Parathyroid adenoma (tissue), 2 donors: ENCODE data around the gene RFLNA.

Source experiments
- H2AFZ ChIP-seq: fragments of 300-600 bp; sonication (generic); one replicate; pipeline ENCODE4 v1.7.0; 2017; ENCODE audit warnings: antibody characterized with exemption, mild to moderate bottlenecking
- H3K27ac ChIP-seq: fragments of 300-600 bp; sonication (generic); one replicate; pipeline ENCODE4 v1.7.0; 2017
- H3K27me3 ChIP-seq: fragments of 300-600 bp; sonication (generic); one replicate; pipeline ENCODE4 v1.7.0; 2017; ENCODE audit warnings: low read length; ENCODE audit not compliant: control insufficient read depth, insufficient read depth
- H3K36me3 ChIP-seq: fragments of 300-600 bp; sonication (generic); one replicate; pipeline ENCODE4 v1.7.0; 2017; ENCODE audit warnings: low read length; ENCODE audit not compliant: control insufficient read depth, insufficient read depth
- H3K4me1 ChIP-seq: fragments of 300-600 bp; sonication (generic); one replicate; pipeline ENCODE4 v1.7.0; 2017; ENCODE audit warnings: control low read depth
- H3K4me2 ChIP-seq: fragments of 300-600 bp; sonication (generic); one replicate; pipeline ENCODE4 v1.7.0; 2017; ENCODE audit warnings: low read length
- H3K4me3 ChIP-seq: fragments of 300-600 bp; sonication (generic); one replicate; pipeline ENCODE4 v1.7.0; 2017; ENCODE audit warnings: low read depth, low read length
- H3K79me2 ChIP-seq: fragments of 300-600 bp; sonication (generic); one replicate; pipeline ENCODE4 v1.7.0; 2017; ENCODE audit warnings: control low read depth
- H3K9ac ChIP-seq: fragments of 300-600 bp; sonication (generic); one replicate; pipeline ENCODE4 v1.7.0; 2017; ENCODE audit warnings: mild to moderate bottlenecking
- H3K9me3 ChIP-seq: fragments of 300-600 bp; sonication (generic); one replicate; pipeline ENCODE4 v1.7.0; 2017; ENCODE audit warnings: low read length; ENCODE audit not compliant: control insufficient read depth
- CTCF ChIP-seq: fragments of 300-600 bp; sonication (generic); IDR thresholded peaks from one replicate; pipeline ENCODE4 v1.7.0; 2017; ENCODE audit warnings: antibody characterized with exemption, mild to moderate bottlenecking
- donor health status: primary hyperparathyroidism.

RFLNA gene

DNA sequence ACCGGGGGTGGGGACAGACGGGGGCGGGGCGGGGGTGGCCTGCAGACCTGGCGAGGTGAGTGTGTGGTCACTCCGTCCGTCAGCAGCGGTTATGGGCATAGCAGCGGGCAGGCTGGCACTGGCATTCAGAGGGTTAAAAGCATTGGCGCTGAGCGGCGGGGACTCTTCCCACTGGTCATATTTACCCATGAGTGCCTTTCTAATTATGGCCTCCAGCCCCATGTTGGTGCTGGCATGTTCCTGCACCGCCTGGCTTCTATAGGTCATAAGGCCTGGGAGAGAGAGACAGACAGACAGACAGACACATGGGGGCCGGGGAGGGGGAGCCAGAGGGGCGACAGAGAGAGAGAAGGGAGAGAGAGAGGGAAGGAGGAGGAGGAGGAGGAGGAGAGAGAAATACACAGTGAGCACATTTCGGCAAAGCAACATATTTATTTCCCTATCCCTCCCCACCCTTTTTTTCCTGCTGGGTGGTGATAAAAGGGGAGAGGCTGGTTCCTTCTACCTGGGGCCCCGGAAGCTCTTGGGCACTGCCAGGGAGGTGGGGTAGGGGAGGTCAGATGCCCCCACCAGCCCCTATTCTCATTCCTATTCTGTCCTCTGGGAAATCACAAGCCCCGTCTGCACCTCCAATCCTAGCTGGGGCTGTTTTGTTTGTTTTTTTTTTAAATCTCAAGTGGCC, 32.6 kb downstream of the RFLNA start:
- Histone ChIP-seq H3K4me2 (no peak overlapping the region), H3K27me3 (no peaks in the 10 kb centered on the region), H3K36me3 (no peaks in the 10 kb centered on the region), H3K4me3 (no peak overlapping the region), H3K27ac (no peak overlapping the region), H3K4me1 (no peaks in the 10 kb centered on the region), H2AFZ (no peak overlapping the region), H3K79me2 (no peaks in the 10 kb centered on the region), H3K9me3 (no peaks in the 10 kb centered on the region), H3K9ac (no peak overlapping the region)
- no peak for TF ChIP-seq CTCF

- H3K9ac ChIP-seq, result no peak overlapping the region
These were observed 33.2 kb downstream of the RFLNA start for GRCh38 chr12:124328116-124328515.

GRCh38 chr12:124328636-124329035, 33.7 kb downstream of the RFLNA start:
- H3K4me1 ChIP-seq, result no peaks in the 10 kb centered on the region
- no peaks in the 10 kb centered on the region for H3K36me3 ChIP-seq
- H3K9me3 ChIP-seq, result no peaks in the 10 kb centered on the region
- H3K4me2 ChIP-seq, result no peak overlapping the region
- TF ChIP-seq CTCF, result no peak
- no peak overlapping the region for H3K9ac ChIP-seq
- no peak overlapping the region for H3K27ac ChIP-seq
- no peaks in the 10 kb centered on the region for H3K27me3 ChIP-seq
- H3K79me2 ChIP-seq, result no peaks in the 10 kb centered on the region
- no peak overlapping the region for H3K4me3 ChIP-seq
- no peak overlapping the region for H2AFZ ChIP-seq

More at GRCh38 chr12:124328116-124328515, 33.2 kb downstream of the RFLNA start:
- Histone ChIP-seq H3K4me1 (no peaks in the 10 kb centered on the region), H3K27me3 (no peaks in the 10 kb centered on the region), H3K27ac (no peak overlapping the region), H3K4me3 (no peak overlapping the region), H3K36me3 (no peaks in the 10 kb centered on the region), H3K9me3 (no peaks in the 10 kb centered on the region), H2AFZ (no peak overlapping the region), H3K79me2 (no peaks in the 10 kb centered on the region), H3K4me2 (no peak overlapping the region)
- no peak for TF ChIP-seq CTCF

DNA sequence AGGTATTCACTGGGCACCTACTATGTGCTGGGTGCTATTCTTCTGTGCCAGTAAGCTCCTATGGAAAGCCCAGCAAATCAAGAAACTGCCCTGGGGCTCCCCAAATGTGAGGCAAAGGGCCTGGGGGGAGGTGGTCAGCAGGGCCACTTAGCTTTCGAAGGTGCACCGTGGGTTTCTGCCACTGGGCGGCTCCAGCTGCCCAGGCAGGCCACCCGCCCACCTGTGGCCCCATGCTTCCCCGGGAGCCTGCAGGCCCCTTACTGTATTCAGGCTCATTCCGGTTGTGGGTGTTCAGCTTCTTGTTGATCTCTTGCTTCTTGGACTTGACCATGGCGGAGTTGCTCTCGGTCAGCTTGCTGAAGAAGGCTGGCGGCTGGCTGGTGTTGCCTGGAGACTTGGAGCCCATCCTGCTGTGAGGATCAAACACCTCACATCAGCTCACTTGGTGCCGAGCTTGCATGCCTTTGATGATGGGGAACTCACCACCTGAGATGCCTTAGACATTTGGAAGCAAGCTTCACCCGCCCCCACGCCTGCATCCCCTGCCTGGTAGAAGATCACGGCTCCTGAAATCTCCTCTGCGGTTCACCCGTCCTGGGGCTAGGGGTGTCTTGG, 37.3 kb downstream of the RFLNA start:
- TF ChIP-seq CTCF, result no peak
- Histone ChIP-seq H3K9ac (no peak overlapping the region), H3K4me3 (no peak overlapping the region), H3K9me3 (no peaks in the 10 kb centered on the region), H3K4me2 (no peak overlapping the region), H2AFZ (no peak overlapping the region), H3K79me2 (no peaks in the 10 kb centered on the region), H3K36me3 (no peaks in the 10 kb centered on the region), H3K4me1 (no peaks in the 10 kb centered on the region), H3K27ac (no peak overlapping the region), H3K27me3 (no peaks in the 10 kb centered on the region)

- Histone ChIP-seq H2AFZ (no peak overlapping the region), H3K79me2 (no peaks in the 10 kb centered on the region), H3K4me1 (no peaks in the 10 kb centered on the region), H3K4me3 (no peak overlapping the region), H3K36me3 (no peaks in the 10 kb centered on the region), H3K9ac (no peak overlapping the region), H3K27me3 (no peaks in the 10 kb centered on the region), H3K9me3 (no peaks in the 10 kb centered on the region), H3K27ac (no peak overlapping the region), H3K4me2 (no peak overlapping the region)
- TF ChIP-seq CTCF, result no peak
These were observed 38.0 kb downstream of the RFLNA start for GRCh38 chr12:124332900-124333299.
